OCI-LY3 (cell line): ENCODE results near the gene COLQ.

Experiments
- H2AFZ ChIP-seq: fragments of 200-600, 300-600 bp; shearing (Covaris generic); 2 replicates; pipeline ENCODE4 v1.6.0; 2014; ENCODE audit warnings: antibody characterized with exemption, low read depth, low read length
- H3K27ac ChIP-seq: fragments of 200-600, 300-600 bp; sonication (generic); 2 replicates; pipeline ENCODE4 v1.5.1; 2014; ENCODE audit warnings: mild to moderate bottlenecking, low read length, moderate library complexity, mixed read lengths
- H3K27me3 ChIP-seq: fragments of 200-600, 300-600 bp; sonication (generic); 2 replicates; pipeline ENCODE4 v1.6.1; 2014; ENCODE audit warnings: low read depth, low read length, mixed read lengths
- H3K36me3 ChIP-seq: fragments of 200-600, 300-600 bp; sonication (generic); replicated peaks from 2 replicates; pipeline ENCODE3; 2014; ENCODE audit warnings: low read depth, low read length, mixed read lengths
- H3K4me1 ChIP-seq: fragments of 300-600, 200-600 bp; sonication (generic); 2 replicates; pipeline ENCODE4 v1.6.1; 2014; ENCODE audit warnings: low read length, mixed read lengths
- H3K4me2 ChIP-seq: fragments of 200-600, 300-600 bp; sonication (generic); 2 replicates; pipeline ENCODE4 v1.6.1; 2014; ENCODE audit warnings: low read length, mixed read lengths
- H3K4me3 ChIP-seq: fragments of 300-600, 200-600 bp; sonication (generic); 2 replicates; pipeline ENCODE4 v1.5.1; 2014; ENCODE audit warnings: antibody characterized with exemption, mild to moderate bottlenecking, low read length, moderate library complexity
- H3K79me2 ChIP-seq: fragments of 300-600, 200-600 bp; shearing (Covaris generic); 2 replicates; pipeline ENCODE4 v1.6.1; 2014; ENCODE audit warnings: mild to moderate bottlenecking, low read length, mixed read lengths
- H3K9ac ChIP-seq: fragments of 300-600, 200-600 bp; shearing (Covaris generic); 2 replicates; pipeline ENCODE4 v1.6.0; 2014; ENCODE audit warnings: mild to moderate bottlenecking, low read length, moderate library complexity
- H3K9me3 ChIP-seq: fragments of 200-600, 300-600 bp; shearing (Covaris generic); 2 replicates; pipeline ENCODE4 v1.6.1; 2014; ENCODE audit warnings: low read length, mixed read lengths; ENCODE audit not compliant: insufficient read depth
- H4K20me1 ChIP-seq: fragments of 200-600, 300-600 bp; sonication (generic); 2 replicates; pipeline ENCODE4 v1.6.1; 2016; ENCODE audit warnings: low read length, mixed read lengths; ENCODE audit not compliant: insufficient read depth
- EZH2phosphoT487 ChIP-seq: fragments of 200-600 bp; shearing (Covaris generic); IDR thresholded peaks from 2 replicates; pipeline ENCODE4 v1.6.1; 2018; ENCODE audit warnings: antibody characterized with exemption, mixed run types, low read depth
- TF ChIP-seq, protein P1 (sequence below): fragments of 200-600, 300-600 bp; sonication (generic); IDR thresholded peaks from 2 replicates; pipeline ENCODE4 v1.5.1; 2014; ENCODE audit warnings: antibody characterized with exemption, low read length, low read depth

Gene COLQ

DNA sequence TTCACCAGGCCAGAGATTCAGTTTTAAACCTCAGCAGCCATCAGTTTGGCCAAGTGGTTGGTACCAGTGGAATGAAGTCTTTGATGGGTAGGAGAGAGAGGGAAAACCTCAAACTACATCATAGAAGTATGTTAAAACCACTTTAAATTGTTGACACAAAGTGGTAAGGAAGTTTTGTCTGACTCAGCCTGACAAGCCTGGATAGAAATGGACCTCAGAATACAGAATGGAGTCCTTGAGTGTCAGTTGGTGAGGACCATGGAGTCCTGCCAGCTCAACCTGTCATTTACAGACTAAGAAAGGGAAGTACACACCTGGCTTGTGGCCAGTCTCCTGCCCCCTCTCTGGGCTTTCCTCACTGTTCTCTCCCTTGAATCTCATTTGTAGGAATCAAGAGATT lies 82.0 kb downstream of the COLQ start:
- H4K20me1 ChIP-seq: no peaks in the 10 kb centered on the region
- TF ChIP-seq EZH2phosphoT487: no peak
- TF ChIP-seq, protein P1, sequence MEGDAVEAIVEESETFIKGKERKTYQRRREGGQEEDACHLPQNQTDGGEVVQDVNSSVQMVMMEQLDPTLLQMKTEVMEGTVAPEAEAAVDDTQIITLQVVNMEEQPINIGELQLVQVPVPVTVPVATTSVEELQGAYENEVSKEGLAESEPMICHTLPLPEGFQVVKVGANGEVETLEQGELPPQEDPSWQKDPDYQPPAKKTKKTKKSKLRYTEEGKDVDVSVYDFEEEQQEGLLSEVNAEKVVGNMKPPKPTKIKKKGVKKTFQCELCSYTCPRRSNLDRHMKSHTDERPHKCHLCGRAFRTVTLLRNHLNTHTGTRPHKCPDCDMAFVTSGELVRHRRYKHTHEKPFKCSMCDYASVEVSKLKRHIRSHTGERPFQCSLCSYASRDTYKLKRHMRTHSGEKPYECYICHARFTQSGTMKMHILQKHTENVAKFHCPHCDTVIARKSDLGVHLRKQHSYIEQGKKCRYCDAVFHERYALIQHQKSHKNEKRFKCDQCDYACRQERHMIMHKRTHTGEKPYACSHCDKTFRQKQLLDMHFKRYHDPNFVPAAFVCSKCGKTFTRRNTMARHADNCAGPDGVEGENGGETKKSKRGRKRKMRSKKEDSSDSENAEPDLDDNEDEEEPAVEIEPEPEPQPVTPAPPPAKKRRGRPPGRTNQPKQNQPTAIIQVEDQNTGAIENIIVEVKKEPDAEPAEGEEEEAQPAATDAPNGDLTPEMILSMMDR: no peak
- H3K27me3 ChIP-seq: no peaks in the 10 kb centered on the region
- no peak overlapping the region for H3K27ac ChIP-seq
- no peak overlapping the region for H2AFZ ChIP-seq
- H3K36me3 ChIP-seq: peaks cover 59% of the 10 kb centered on the region
- H3K9ac ChIP-seq: no peak overlapping the region
- H3K4me3 ChIP-seq: no peak overlapping the region
- no peaks in the 10 kb centered on the region for H3K9me3 ChIP-seq
- no peak overlapping the region for H3K4me2 ChIP-seq
- H3K79me2 ChIP-seq: no peaks in the 10 kb centered on the region
- peaks cover 10% of the 10 kb centered on the region for H3K4me1 ChIP-seq

DNA sequence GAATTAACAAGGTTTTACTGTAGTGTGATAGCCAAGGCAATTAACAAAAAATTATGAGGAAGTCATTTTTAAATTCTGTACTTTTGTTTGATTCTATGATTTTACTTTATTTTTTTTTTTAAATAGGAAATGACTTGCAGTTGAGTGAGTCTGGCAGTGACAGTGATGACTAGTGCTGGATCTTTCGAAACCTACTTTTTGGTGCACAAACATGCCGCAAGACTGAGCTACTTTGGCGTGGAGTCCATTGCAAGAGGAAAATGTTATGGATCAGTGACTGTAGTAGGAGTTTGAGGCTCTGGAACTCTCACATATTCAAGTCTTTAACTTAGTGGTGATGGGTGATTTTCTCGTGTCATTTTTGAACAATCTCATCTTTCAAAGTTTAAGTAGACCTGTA lies 82.5 kb downstream of the COLQ start:
- H3K4me2 ChIP-seq: no peak overlapping the region
- H4K20me1 ChIP-seq: no peaks in the 10 kb centered on the region
- no peaks in the 10 kb centered on the region for H3K79me2 ChIP-seq
- H3K9me3 ChIP-seq: no peaks in the 10 kb centered on the region
- H2AFZ ChIP-seq: no peak overlapping the region
- H3K9ac ChIP-seq: no peak overlapping the region
- H3K27me3 ChIP-seq: no peaks in the 10 kb centered on the region
- peaks cover 10% of the 10 kb centered on the region for H3K4me1 ChIP-seq
- H3K27ac ChIP-seq: no peak overlapping the region
- TF ChIP-seq, protein P1: no peak
- no peak for TF ChIP-seq EZH2phosphoT487
- H3K36me3 ChIP-seq: peaks cover 64% of the 10 kb centered on the region
- H3K4me3 ChIP-seq: no peak overlapping the region

DNA sequence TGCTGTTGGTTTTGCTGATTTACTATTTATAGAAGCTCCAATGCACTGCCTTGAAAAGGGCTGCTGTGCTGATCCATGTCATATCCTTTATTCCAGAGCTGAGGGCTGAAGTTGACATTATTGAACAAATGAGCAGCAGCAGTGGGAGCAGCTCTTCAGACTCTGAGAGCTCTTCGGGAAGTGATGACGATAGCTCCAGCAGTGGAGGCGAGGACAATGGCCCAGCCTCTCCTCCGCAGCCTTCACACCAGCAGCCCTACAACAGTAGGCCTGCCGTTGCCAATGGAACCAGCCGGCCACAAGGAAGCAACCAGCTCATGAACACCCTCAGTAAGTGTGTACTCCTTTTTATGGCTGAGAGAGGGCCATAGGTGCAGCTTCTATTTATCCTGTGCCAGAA lies 85.3 kb downstream of the COLQ start:
- no peaks in the 10 kb centered on the region for H4K20me1 ChIP-seq
- peaks cover 70% of the 10 kb centered on the region for H3K36me3 ChIP-seq
- H3K9me3 ChIP-seq: no peaks in the 10 kb centered on the region

DNA sequence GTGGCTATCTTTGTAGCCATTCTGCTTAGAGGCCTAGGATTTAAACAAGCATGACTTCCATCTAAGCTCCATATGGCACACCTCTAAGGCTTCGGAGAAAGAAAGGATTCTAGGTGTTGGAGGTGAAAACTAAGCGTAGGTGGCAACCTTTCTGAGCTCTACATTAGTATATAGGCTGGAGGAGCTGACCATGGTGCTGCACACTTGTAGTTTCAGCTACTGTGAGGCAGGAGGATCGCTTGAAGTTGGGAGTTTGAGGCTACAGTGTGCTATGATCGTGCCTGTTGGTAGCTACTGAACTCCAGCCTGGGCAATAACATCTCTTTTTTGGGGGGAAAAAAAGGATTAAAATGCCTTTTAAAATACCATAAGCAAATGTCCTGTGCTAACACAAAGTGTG lies 86.8 kb downstream of the COLQ start:
- TF ChIP-seq EZH2phosphoT487: no peak
- TF ChIP-seq, protein P1: no peak
- no peak overlapping the region for H3K4me3 ChIP-seq
- no peak overlapping the region for H3K9ac ChIP-seq
- H3K79me2 ChIP-seq: peaks cover 10% of the 10 kb centered on the region
- H3K4me1 ChIP-seq: peaks cover 10% of the 10 kb centered on the region
- no peaks in the 10 kb centered on the region for H3K9me3 ChIP-seq
- peaks cover 63% of the 10 kb centered on the region for H3K36me3 ChIP-seq
- H3K27ac ChIP-seq: no peak overlapping the region
- H2AFZ ChIP-seq: no peak overlapping the region
- H3K27me3 ChIP-seq: no peaks in the 10 kb centered on the region
- no peaks in the 10 kb centered on the region for H4K20me1 ChIP-seq
- H3K4me2 ChIP-seq: no peak overlapping the region

More for the DNA sequence above, 85.3 kb downstream of the COLQ start:
- H3K79me2 ChIP-seq: no peaks in the 10 kb centered on the region
- no peak overlapping the region for H3K27ac ChIP-seq
- H2AFZ ChIP-seq: no peak overlapping the region
- H3K4me3 ChIP-seq: no peak overlapping the region
- no peaks in the 10 kb centered on the region for H3K27me3 ChIP-seq
- no peak for TF ChIP-seq EZH2phosphoT487
- TF ChIP-seq, protein P1: no peak
- H3K4me2 ChIP-seq: no peak overlapping the region
- no peak overlapping the region for H3K9ac ChIP-seq
- H3K4me1 ChIP-seq: peaks cover 10% of the 10 kb centered on the region
